DMS 273 treated with DMSO at 0.1 percent for 48 hours (cell line): ENCODE results near the gene OR6Y1.

Experiments used
- DNase-seq: peaks from one replicate; lab custom pipeline; 2025; lab: John Stamatoyannopoulos, UW

Gene OR6Y1

GRCh38 chr1:158506369-158506987 lies 47.7 kb downstream of the OR6Y1 start:
- DNase-seq, result no peak

DNA sequence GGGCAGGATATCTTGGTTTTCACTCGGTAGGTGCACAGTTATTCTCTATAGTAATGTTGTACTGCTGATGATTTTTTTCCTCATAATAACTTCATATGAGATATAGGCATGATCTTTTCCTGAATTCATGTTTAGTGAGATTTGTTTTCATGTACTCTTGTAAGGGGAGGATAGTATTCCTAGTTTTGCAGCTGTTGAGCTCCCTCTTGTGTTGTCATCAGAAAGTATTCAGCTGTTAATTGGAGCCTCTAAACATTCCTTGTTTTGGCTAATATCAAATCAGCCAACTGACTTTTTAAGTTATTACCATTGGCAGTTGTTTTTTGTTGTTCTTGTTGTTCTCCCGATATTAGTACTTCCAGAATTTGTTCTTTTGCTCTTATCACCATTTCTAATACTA lies 57.8 kb downstream of the OR6Y1 start:
- DNase-seq, result no peak

- no peak for DNase-seq
Measured at GRCh38 chr1:158494796-158495195, 59.4 kb downstream of the OR6Y1 start.
